ENCODE measurements around the gene IFT88. TPM values are rescaled to one million over a fixed set of nuclear protein-coding genes. Genes with fewer than 3 reads are reported as not detected.

Gene IFT88
- total and polyA plus RNA-seq, 7 experiments from 2014 or later: 5.0 to 17.0 (median 9.8) TPM

DNA sequence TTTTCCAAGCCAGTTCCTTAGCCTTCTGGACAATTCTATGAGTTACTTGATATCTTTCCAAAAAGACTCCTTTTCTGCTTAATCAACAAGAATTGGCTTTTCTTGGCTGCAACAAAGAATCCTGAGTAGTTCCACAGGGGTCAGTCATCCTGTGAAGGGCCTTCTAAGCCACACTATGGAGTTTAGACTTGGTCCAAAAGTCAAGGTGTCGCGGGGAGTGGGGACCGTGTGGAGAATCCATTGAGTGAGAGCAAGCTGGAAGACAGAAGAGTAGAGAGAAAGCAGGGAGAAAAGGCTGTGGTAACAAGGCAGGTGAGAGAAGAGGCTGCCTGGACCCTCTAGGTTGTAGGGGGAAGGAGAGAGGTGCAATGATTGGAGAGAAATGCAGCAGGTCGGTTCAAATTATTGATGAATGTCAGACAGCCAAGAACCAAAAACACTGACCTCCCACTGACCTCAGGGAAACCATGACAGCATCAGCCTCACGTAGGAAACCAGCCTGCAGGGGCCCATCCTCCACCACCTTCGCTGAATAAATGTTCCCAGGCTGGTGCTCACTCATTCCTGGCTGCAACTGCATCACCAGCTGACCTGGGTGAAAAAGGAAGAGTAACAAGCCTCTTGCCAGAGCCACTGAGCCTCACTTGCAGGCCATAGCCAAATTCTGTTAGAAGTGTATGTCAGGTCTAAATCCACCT is 7.1 kb upstream of the IFT88 start:
- ChIA-PET CTCF (no interaction called here), POLR2A (interaction anchor here (0.6 kb wide), 1 partner anchor 1630 kb away, joined by 3 read pairs; no protein-coding TSS in a partner anchor)
- Histone ChIP-seq H3K4me3 (ENCODE audit: low read length) (no peak overlapping the region), H3K9me3 (ENCODE audit: control insufficient read depth in 2 of 3, low read length in 3 of 3) (no peaks in the 10 kb centered on the region), H3K4me1 (ENCODE audit: control insufficient read depth in 2 of 2, insufficient read depth in 2 of 2, low read length in 2 of 2) (no peaks in the 10 kb centered on the region), H3K36me3 (ENCODE audit: control insufficient read depth in 2 of 3, insufficient read depth in 3 of 3, low read length in 3 of 3) (no peaks in the 10 kb centered on the region), H3K27ac (ENCODE audit: low read depth, low read length) (no peak overlapping the region), H3K27me3 (ENCODE audit: control insufficient read depth in 2 of 2, insufficient read depth in 2 of 2, low read length in 2 of 2) (no peaks in the 10 kb centered on the region)
- no peak overlapping the region for H3K27ac Mint-ChIP-seq
- intact Hi-C loops (cut with micrococcal nuclease): loop anchor here in 1 of 2 donors (10.0 kb wide), 3 partner anchors 365 to 925 kb away; partner anchors contain the start of genes GJB2, MPHOSPH8 and ZMYM5
- no peak overlapping the region for H3K4me3 Mint-ChIP-seq
- ATAC-seq (no peak), DNase-seq (no peak)
- peaks cover 0 to 3% (median 0%) of the 10 kb centered on the region in 7 donors for H3K4me1 Mint-ChIP-seq
- no peaks in the 10 kb centered on the region for H3K27me3 Mint-ChIP-seq
- H3K9me3 Mint-ChIP-seq: peaks cover 0 to 10% (median 3%) of the 10 kb centered on the region in 11 donors
- peaks cover 0 to 7% (median 4%) of the 10 kb centered on the region in 5 donors for H3K36me3 Mint-ChIP-seq

GRCh38 chr13:20561741-20562140 is 5.2 kb upstream of the IFT88 start:
- Histone ChIP-seq H3K36me3 (ENCODE audit: control insufficient read depth in 2 of 3, insufficient read depth in 3 of 3, low read length in 3 of 3) (peaks cover 0 to 3% (median 0%) of the 10 kb centered on the region in 3 experiments), H3K4me1 (ENCODE audit: control insufficient read depth in 2 of 2, insufficient read depth in 2 of 2, low read length in 2 of 2) (no peaks in the 10 kb centered on the region), H3K27ac (ENCODE audit: low read depth, low read length) (no peak overlapping the region), H3K27me3 (ENCODE audit: control insufficient read depth in 2 of 2, insufficient read depth in 2 of 2, low read length in 2 of 2) (no peaks in the 10 kb centered on the region), H3K4me3 (ENCODE audit: low read length) (no peak overlapping the region), H3K9me3 (ENCODE audit: control insufficient read depth in 2 of 3, low read length in 3 of 3) (no peaks in the 10 kb centered on the region)
- Mint-ChIP-seq H3K4me3 (no peak overlapping the region), H3K27me3 (no peaks in the 10 kb centered on the region), H3K36me3 (peaks cover 0 to 10% (median 8%) of the 10 kb centered on the region in 5 donors), H3K27ac (no peak overlapping the region), H3K9me3 (peaks cover 0 to 15% (median 5%) of the 10 kb centered on the region in 11 donors), H3K4me1 (peaks cover 0 to 8% (median 6%) of the 10 kb centered on the region in 7 donors)
- ChIA-PET CTCF (no interaction called here), POLR2A (interaction anchor here (0.8 kb wide), 1 partner anchor 207 kb away, joined by 3 read pairs; no protein-coding TSS in a partner anchor)
- DNase-seq (no peak), ATAC-seq (no peak)
- intact Hi-C loops (cut with micrococcal nuclease): loop anchor here in 1 of 2 donors (10.0 kb wide), 3 partner anchors 367 to 927 kb away; partner anchors contain the start of genes GJB2, MPHOSPH8 and ZMYM5

GRCh38 chr13:20565115-20565736 is 1.7 kb upstream of the IFT88 start:
- no peaks in the 10 kb centered on the region for H3K27me3 Mint-ChIP-seq
- peak overlapping the region in 9 of 10 donors; percentile 5 to 97 (median 47) for H3K4me3 Mint-ChIP-seq
- no peak for ATAC-seq

DNA sequence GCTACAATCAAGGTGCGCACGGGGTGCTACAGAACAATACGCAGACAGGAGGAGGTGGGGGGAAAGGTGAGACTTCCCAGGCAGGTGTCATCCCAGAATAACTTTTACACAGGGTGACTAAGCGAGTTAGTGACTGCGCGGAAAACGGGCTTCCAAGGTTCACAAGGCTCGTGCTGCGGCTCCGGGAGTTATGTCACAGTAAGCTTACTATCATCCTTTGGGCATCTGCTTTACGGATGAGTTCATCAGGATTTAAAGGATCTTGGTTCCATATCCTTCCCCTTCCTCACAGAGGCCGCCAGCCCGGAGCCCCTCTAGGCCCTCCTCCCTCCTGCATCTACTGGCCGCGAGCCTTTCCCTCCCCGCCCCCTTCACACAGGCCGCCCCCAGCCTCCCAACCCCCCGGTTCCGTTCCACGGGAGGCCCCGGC is 474 bp upstream of the IFT88 start:
- Mint-ChIP-seq H3K4me3 (peak overlapping the region; percentile 88 to 97 (median 93)), H3K4me1 (peaks cover 7 to 18% (median 17%) of the 10 kb centered on the region in 7 donors), H3K27me3 (no peaks in the 10 kb centered on the region), H3K27ac (peak overlapping the region; percentile 84 to 94 (median 93)), H3K9me3 (peaks cover 0 to 16% (median 5%) of the 10 kb centered on the region in 11 donors), H3K36me3 (peaks cover 2 to 17% (median 10%) of the 10 kb centered on the region in 5 donors)
- H3K27ac ChIP-seq (ENCODE audit: low read depth, low read length): peak overlapping the region; percentile 73
- H3K36me3 ChIP-seq (ENCODE audit: control insufficient read depth in 2 of 3, insufficient read depth in 3 of 3, low read length in 3 of 3): peaks cover 0 to 4% (median 0%) of the 10 kb centered on the region in 3 experiments
- peak overlapping the region; percentile 52 for H3K4me3 ChIP-seq (ENCODE audit: low read length)
- no peaks in the 10 kb centered on the region for H3K9me3 ChIP-seq (ENCODE audit: control insufficient read depth in 2 of 3, low read length in 3 of 3)
- DNase-seq (peak in 1 of 9 donors; percentile 25), ATAC-seq (no peak)
- ChIA-PET CTCF (no interaction called here), POLR2A (interaction anchor here (3.5 kb wide), 1 partner anchor 40 kb away, joined by 14 read pairs; the partner anchor contains the start of gene CRYL1)
- no peaks in the 10 kb centered on the region for H3K27me3 ChIP-seq (ENCODE audit: control insufficient read depth in 2 of 2, insufficient read depth in 2 of 2, low read length in 2 of 2)
- peaks cover 0 to 8% of the 10 kb centered on the region in 2 donors for H3K4me1 ChIP-seq (ENCODE audit: control insufficient read depth in 2 of 2, insufficient read depth in 2 of 2, low read length in 2 of 2)
- intact Hi-C loops (cut with micrococcal nuclease): loop anchor here (1.0 to 10.0 kb wide), 13 partner anchors 72 to 1104 kb away; partner anchors contain the start of genes GJB2 (in 2 of the 2), ZMYM5 (in 2 of the 2), FGF9 (in 1 of the 2) and MICU2 (in 1 of the 2)

More at GRCh38 chr13:20565115-20565736, 1.7 kb upstream of the IFT88 start:
- H3K4me3 ChIP-seq (ENCODE audit: low read length): no peak overlapping the region
- DNase-seq: no peak
- POLR2A ChIA-PET: interaction anchor here (1.7 to 3.5 kb wide), 2 partner anchors 39 to 208 kb away, joined by 4 to 14 read pairs; partner anchors contain the start of genes CRYL1 and EEF1AKMT1
- peaks cover 0 to 4% (median 0%) of the 10 kb centered on the region in 3 experiments for H3K36me3 ChIP-seq (ENCODE audit: control insufficient read depth in 2 of 3, insufficient read depth in 3 of 3, low read length in 3 of 3)
- Mint-ChIP-seq H3K27ac (peak overlapping the region in 5 of 9 donors; percentile 8 to 60 (median 36)), H3K9me3 (peaks cover 0 to 15% (median 5%) of the 10 kb centered on the region in 11 donors), H3K36me3 (peaks cover 0 to 15% (median 10%) of the 10 kb centered on the region in 5 donors), H3K4me1 (peaks cover 7 to 18% (median 16%) of the 10 kb centered on the region in 7 donors)
- no peaks in the 10 kb centered on the region for H3K27me3 ChIP-seq (ENCODE audit: control insufficient read depth in 2 of 2, insufficient read depth in 2 of 2, low read length in 2 of 2)
- H3K4me1 ChIP-seq (ENCODE audit: control insufficient read depth in 2 of 2, insufficient read depth in 2 of 2, low read length in 2 of 2): peaks cover 0 to 8% of the 10 kb centered on the region in 2 donors
- intact Hi-C loops (cut with micrococcal nuclease): loop anchor here (5.0 to 10.0 kb wide), 5 partner anchors 370 to 930 kb away; partner anchors contain the start of genes GJB2 (in 2 of the 2), ZMYM5 (in 2 of the 2) and MPHOSPH8 (in 1 of the 2)
- CTCF ChIA-PET: no interaction called here
- no peak overlapping the region for H3K27ac ChIP-seq (ENCODE audit: low read depth, low read length)
- no peaks in the 10 kb centered on the region for H3K9me3 ChIP-seq (ENCODE audit: control insufficient read depth in 2 of 3, low read length in 3 of 3)

DNA sequence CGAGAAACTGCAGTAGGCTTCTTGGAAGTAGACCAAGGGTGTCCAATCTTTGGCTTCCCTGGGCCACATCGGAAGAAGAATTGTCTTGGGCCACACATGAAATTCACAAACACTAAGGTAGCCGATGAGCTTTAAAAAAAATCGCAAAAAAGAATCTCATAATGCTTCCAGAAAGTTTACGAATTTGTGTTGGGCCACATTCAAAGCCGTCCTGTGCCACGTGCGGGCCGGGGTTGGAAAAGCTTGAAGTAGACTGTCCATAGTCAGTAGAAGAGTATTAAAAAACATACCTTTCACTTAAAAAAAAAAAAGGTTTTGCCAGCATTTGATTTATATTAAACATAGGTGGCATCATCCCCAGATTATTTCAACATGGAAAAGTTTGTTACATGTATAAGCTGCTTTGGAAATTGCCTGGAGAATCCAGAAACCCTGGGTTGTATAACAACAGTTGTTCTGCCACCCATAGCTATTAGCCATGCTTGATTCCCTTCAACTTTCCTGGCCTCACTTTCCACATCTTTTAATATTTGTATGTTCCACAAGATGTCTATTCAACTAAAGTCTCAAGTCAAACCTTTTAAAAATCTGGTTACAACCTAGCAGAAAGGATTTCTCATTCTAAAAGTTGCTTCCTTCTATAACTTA is 1.0 kb downstream of the IFT88 start:
- DNase-seq (no peak), ATAC-seq (no peak)
- CTCF ChIA-PET: interaction anchor here (1.1 kb wide), 1 partner anchor 75 kb away, joined by 3 read pairs; no protein-coding TSS in a partner anchor
- Mint-ChIP-seq H3K27ac (peak overlapping the region; percentile 88 to 94 (median 93)), H3K4me1 (peaks cover 7 to 22% (median 16%) of the 10 kb centered on the region in 7 donors), H3K36me3 (peaks cover 10 to 29% (median 15%) of the 10 kb centered on the region in 5 donors), H3K9me3 (peaks cover 0 to 26% (median 5%) of the 10 kb centered on the region in 11 donors), H3K4me3 (peak overlapping the region; percentile 88 to 97 (median 93)), H3K27me3 (no peaks in the 10 kb centered on the region)
- POLR2A ChIA-PET: interaction anchor here (0.6 to 3.5 kb wide), 5 partner anchors 42 to 206 kb away, joined by 3 to 14 read pairs (median 5); partner anchors contain the start of genes CRYL1 and EEF1AKMT1
- Histone ChIP-seq H3K36me3 (ENCODE audit: control insufficient read depth in 2 of 3, insufficient read depth in 3 of 3, low read length in 3 of 3) (peaks cover 0 to 4% (median 0%) of the 10 kb centered on the region in 3 experiments), H3K27me3 (ENCODE audit: control insufficient read depth in 2 of 2, insufficient read depth in 2 of 2, low read length in 2 of 2) (no peaks in the 10 kb centered on the region), H3K9me3 (ENCODE audit: control insufficient read depth in 2 of 3, low read length in 3 of 3) (no peaks in the 10 kb centered on the region), H3K27ac (ENCODE audit: low read depth, low read length) (peak overlapping the region; percentile 73), H3K4me1 (ENCODE audit: control insufficient read depth in 2 of 2, insufficient read depth in 2 of 2, low read length in 2 of 2) (peaks cover 0 to 8% of the 10 kb centered on the region in 2 donors), H3K4me3 (ENCODE audit: low read length) (peak overlapping the region; percentile 52)
- intact Hi-C loops (cut with micrococcal nuclease): loop anchor here (1.0 to 10.0 kb wide), 18 partner anchors 42 to 1103 kb away; partner anchors contain the start of genes EEF1AKMT1 (in 2 of the 2), GJB2 (in 2 of the 2), XPO4 (in 2 of the 2) and ZMYM5 (in 2 of the 2)

Data from naive thymus-derived CD4-positive, alpha-beta T cell (primary cell).